CD14-positive monocyte (primary cell): ENCODE data around the gene DDN. TPM values are rescaled to one million over a fixed set of nuclear protein-coding genes. Genes with fewer than 3 reads are reported as not detected.

Experiments
- DNase-seq, 3 donors: peaks; one replicate each; pipeline ENCODE4 v3.0.0-alpha.2; 2011 to 2022
- H2AFZ ChIP-seq: 2 replicates; pipeline ENCODE4 v1.6.0; 2012; ENCODE audit warnings: mild to moderate bottlenecking, low read depth, low read length, inconsistent platforms; ENCODE audit not compliant: insufficient read depth, poor library complexity, severe bottlenecking
- H3K27ac ChIP-seq, 2 donors: 1 replicate in 1 of 2; 2 replicates in 1 of 2; pipeline ENCODE4 v1.5.1; 2012 to 2013; ENCODE audit warnings: low read length in 2 of 2, control low read depth in 1 of 2, inconsistent platforms in 1 of 2, low read depth in 1 of 2, mild to moderate bottlenecking in 1 of 2
- H3K27me3 ChIP-seq, 2 donors: one replicate each; pipeline versions ENCODE4 v1.6.0 to v1.6.1; 2011 to 2013; ENCODE audit warnings: low read length in 2 of 2; ENCODE audit not compliant: control insufficient read depth in 2 of 2, insufficient read depth in 2 of 2
- H3K36me3 ChIP-seq, 2 donors: replicated peaks in 1 of 2; 1 replicate in 1 of 2; 2 replicates in 1 of 2; pipeline versions ENCODE4 v1.5.1 to v1.6.1; 2012 to 2013; ENCODE audit warnings: low read length in 2 of 2, control low read depth in 1 of 2, inconsistent platforms in 1 of 2, mild to moderate bottlenecking in 1 of 2; ENCODE audit not compliant: insufficient read depth in 2 of 2, control insufficient read depth in 1 of 2
- H3K4me1 ChIP-seq, 2 donors: 1 replicate in 1 of 2; 2 replicates in 1 of 2; pipeline versions ENCODE4 v1.5.1 to v1.6.1; 2012 to 2013; ENCODE audit warnings: low read length in 2 of 2, control low read depth in 1 of 2, inconsistent platforms in 1 of 2, mild to moderate bottlenecking in 1 of 2, moderate library complexity in 1 of 2; ENCODE audit not compliant: insufficient read depth in 2 of 2, control insufficient read depth in 1 of 2
- H3K4me2 ChIP-seq: replicated peaks from 2 replicates; pipeline ENCODE3; 2012; ENCODE audit warnings: low read length, moderate library complexity, mild to moderate bottlenecking; ENCODE audit not compliant: poor library complexity, severe bottlenecking; ENCODE audit errors: extremely low read depth
- H3K4me3 ChIP-seq, 3 experiments: fragments of 200-600 bp in 1 of 3; sonication (generic) in 1 of 3; replicated peaks in 1 of 3; 1 replicate in 2 of 3; 2 replicates in 1 of 3; pipeline ENCODE4 v1.5.1; 2011 to 2013; ENCODE audit warnings: low read length in 3 of 3, mild to moderate bottlenecking in 3 of 3, control low read depth in 2 of 3, low read depth in 2 of 3, inconsistent platforms in 1 of 3, moderate library complexity in 1 of 3
- H3K79me2 ChIP-seq: 2 replicates; pipeline ENCODE4 v1.6.0; 2012; ENCODE audit warnings: mild to moderate bottlenecking, control low read depth, inconsistent platforms, low read length, moderate library complexity; ENCODE audit not compliant: insufficient read depth
- H3K9ac ChIP-seq: 2 replicates; pipeline ENCODE4 v1.6.0; 2017; ENCODE audit warnings: low read length, mild to moderate bottlenecking; ENCODE audit not compliant: insufficient read depth, poor library complexity, severe bottlenecking
- H3K9me3 ChIP-seq, 2 donors: replicated peaks in 1 of 2; 1 replicate in 1 of 2; 2 replicates in 1 of 2; pipeline versions ENCODE4 v1.5.1 to v1.6.1; 2012 to 2013; ENCODE audit warnings: low read length in 2 of 2, control low read depth in 1 of 2; ENCODE audit not compliant: control insufficient read depth in 1 of 2, insufficient read depth in 1 of 2
- H4K20me1 ChIP-seq: 2 replicates; pipeline ENCODE4 v1.6.0; 2012; ENCODE audit warnings: mild to moderate bottlenecking, low read length, control low read depth, moderate library complexity; ENCODE audit not compliant: insufficient read depth
- H3K27ac Mint-ChIP-seq, 7 donors: one replicate each; pipeline ENCODE4 v1.8.0; 2020; ENCODE audit warnings: mild to moderate bottlenecking in 7 of 7, mixed read lengths in 7 of 7, moderate library complexity in 6 of 7, inconsistent platforms in 2 of 7
- H3K27me3 Mint-ChIP-seq, 3 donors: one replicate each; pipeline ENCODE4 v1.8.0; 2021 to 2022; ENCODE audit warnings: low read depth in 3 of 3, mild to moderate bottlenecking in 3 of 3, mixed read lengths in 3 of 3, moderate library complexity in 3 of 3, inconsistent platforms in 1 of 3
- H3K36me3 Mint-ChIP-seq, 2 donors: one replicate each; pipeline ENCODE4 v1.8.0; 2020; ENCODE audit warnings: mixed read lengths in 2 of 2, inconsistent platforms in 1 of 2, mild to moderate bottlenecking in 1 of 2
- H3K4me1 Mint-ChIP-seq: one replicate; pipeline ENCODE4 v1.8.0; 2020; ENCODE audit warnings: mild to moderate bottlenecking, mixed read lengths
- H3K4me3 Mint-ChIP-seq, 2 donors: one replicate each; pipeline ENCODE4 v1.8.0; 2020; ENCODE audit warnings: mild to moderate bottlenecking in 2 of 2, mixed read lengths in 2 of 2, moderate library complexity in 1 of 2
- H3K9me3 Mint-ChIP-seq, 7 donors: one replicate each; pipeline ENCODE4 v1.8.0; 2020 to 2022; ENCODE audit warnings: mixed read lengths in 7 of 7, mild to moderate bottlenecking in 6 of 7, moderate library complexity in 6 of 7, inconsistent platforms in 2 of 7
- WGBS: methylation state at CpG from one replicate; pipeline ENCODE4 v1.1.5; 2013; ENCODE audit warnings: missing lambda C conversion rate; ENCODE audit not compliant: insufficient coverage; 5-methylcytosine and 5-hydroxymethylcytosine counted together
- intact Hi-C, 2 donors: fragments of 100-400 bp; cut with micrococcal nuclease; formaldehyde crosslinking; loops; one replicate each; pipeline versions ENCODE4 v1.15.0 to v1.15.1; 2023
- polyA plus RNA-seq, 3 donors: library from polyadenylated mRNA; depleted of rRNA in 1 of 3; unstranded in 2 of 3; stranded (reverse) in 1 of 3; fragments of 300-500 nt in 2 of 3; fragments of >200 nt in 1 of 3; fragmentation: Illumina TruSeq in 2 of 3; gene quantifications; 1 replicate in 2 of 3; 2 replicates in 1 of 3; pipeline ENCODE4 v1.2.3, GENCODE V29; 2012 to 2021
- TF ChIP-seq, protein P1 (sequence below): fragments of 200-600 bp; IDR thresholded peaks from one replicate; pipeline ENCODE4 v1.8.0; 2022; ENCODE audit warnings: antibody characterized with exemption, mild to moderate bottlenecking

DDN gene
- polyA plus RNA-seq, 3 donors, result 0.27 TPM; not detected in 2

DNA sequence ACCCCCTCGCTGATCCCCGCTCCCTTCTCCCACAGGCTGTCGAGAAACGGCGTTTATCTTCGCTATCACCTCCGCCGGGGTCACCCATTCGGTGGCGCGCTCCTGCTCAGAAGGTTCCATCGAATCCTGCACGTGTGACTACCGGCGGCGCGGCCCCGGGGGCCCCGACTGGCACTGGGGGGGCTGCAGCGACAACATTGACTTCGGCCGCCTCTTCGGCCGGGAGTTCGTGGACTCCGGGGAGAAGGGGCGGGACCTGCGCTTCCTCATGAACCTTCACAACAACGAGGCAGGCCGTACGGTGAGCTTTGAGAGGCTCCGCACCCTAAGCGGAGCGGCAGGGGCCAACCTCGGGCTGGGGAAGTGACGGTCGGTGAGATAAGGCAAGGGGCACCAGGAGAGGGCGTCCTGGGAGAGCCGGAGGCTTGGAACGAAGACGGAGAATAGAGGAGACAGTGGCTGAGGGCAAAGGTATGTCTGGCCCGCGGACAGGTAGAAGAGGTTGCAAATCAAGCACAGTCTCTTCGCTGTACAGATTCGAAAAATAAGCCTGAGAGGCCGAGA lies 18.7 kb downstream of the DDN start:
- H3K27ac ChIP-seq, result no peak overlapping the region
- intact Hi-C loops, result loop anchor here in 1 of 2 donors (10.0 kb wide), 1 partner anchor 126 kb away; the partner anchor contains the start of gene DDX23
- H3K27me3 ChIP-seq, result peaks cover 73 to 96% of the 10 kb centered on the region in 2 donors

DNA sequence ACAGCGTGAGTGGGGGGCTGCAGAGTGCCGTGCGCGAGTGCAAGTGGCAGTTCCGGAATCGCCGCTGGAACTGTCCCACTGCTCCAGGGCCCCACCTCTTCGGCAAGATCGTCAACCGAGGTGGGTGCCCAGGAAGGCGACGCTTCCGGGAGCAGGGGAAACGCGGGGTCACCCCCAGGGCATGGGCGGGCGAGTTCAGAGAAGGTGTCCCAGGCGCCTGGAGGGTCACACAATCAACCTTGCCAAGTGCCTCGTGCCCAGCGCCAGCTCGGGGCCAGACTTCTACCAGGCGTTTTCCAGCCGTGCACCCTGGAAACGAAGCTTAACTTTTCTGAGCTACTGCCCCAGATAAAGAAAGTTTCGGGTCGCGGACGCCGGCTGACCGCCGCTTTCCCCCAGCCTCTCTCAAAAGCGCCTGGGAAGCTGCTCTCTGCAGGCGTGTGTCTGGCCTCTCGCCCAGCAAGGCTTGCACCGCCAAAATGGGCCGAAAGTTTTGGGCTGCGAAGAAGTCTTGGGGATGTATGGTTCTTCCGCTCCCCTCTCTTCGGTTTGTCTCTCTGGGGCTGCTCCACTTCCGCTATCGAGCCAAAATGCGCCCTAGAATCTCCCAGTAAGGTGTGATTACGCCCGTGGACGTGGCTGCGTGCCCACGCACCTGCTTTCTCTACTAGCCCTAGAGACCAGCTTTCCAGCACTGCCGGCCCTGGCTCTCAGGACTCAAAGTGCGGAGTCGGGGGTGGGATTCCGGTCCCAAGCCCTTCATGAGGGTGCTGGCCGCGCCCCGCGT lies 19.4 kb downstream of the DDN start:
- no peaks in the 10 kb centered on the region for H3K79me2 ChIP-seq
- peak overlapping the region; percentile 83 for H3K4me2 ChIP-seq
- H3K9ac ChIP-seq, result peak overlapping the region; percentile 28
- peaks cover 50% of the 10 kb centered on the region for H3K4me1 Mint-ChIP-seq
- intact Hi-C loops, result loop anchor here (10.0 kb wide), 1 partner anchor 125 kb away; the partner anchor contains the start of gene DDX23 (in 2 of the 2)
- TF ChIP-seq, protein P1, sequence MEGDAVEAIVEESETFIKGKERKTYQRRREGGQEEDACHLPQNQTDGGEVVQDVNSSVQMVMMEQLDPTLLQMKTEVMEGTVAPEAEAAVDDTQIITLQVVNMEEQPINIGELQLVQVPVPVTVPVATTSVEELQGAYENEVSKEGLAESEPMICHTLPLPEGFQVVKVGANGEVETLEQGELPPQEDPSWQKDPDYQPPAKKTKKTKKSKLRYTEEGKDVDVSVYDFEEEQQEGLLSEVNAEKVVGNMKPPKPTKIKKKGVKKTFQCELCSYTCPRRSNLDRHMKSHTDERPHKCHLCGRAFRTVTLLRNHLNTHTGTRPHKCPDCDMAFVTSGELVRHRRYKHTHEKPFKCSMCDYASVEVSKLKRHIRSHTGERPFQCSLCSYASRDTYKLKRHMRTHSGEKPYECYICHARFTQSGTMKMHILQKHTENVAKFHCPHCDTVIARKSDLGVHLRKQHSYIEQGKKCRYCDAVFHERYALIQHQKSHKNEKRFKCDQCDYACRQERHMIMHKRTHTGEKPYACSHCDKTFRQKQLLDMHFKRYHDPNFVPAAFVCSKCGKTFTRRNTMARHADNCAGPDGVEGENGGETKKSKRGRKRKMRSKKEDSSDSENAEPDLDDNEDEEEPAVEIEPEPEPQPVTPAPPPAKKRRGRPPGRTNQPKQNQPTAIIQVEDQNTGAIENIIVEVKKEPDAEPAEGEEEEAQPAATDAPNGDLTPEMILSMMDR, result no peak
- H3K4me3 ChIP-seq, result peak overlapping the region; percentile 12 to 72 (median 23)
- peak in 1 of 3 donors; percentile 47 for DNase-seq
- peaks cover 22 to 23% of the 10 kb centered on the region in 2 donors for H3K36me3 Mint-ChIP-seq
- under 1% methylated on average over 55 of the region's 55 CpGs for WGBS
- H3K4me3 Mint-ChIP-seq, result peak overlapping the region; percentile 79 to 92
- H3K9me3 Mint-ChIP-seq, result peaks cover 2 to 41% (median 22%) of the 10 kb centered on the region in 7 donors
- H3K9me3 ChIP-seq, result peaks cover 0 to 41% of the 10 kb centered on the region in 2 donors
- H3K27me3 ChIP-seq, result peaks cover 70 to 96% of the 10 kb centered on the region in 2 donors
- no peak overlapping the region for H3K27ac ChIP-seq
- peak overlapping the region in 1 of 7 donors; percentile 12 for H3K27ac Mint-ChIP-seq
- peaks cover 88 to 97% (median 95%) of the 10 kb centered on the region in 3 donors for H3K27me3 Mint-ChIP-seq
- no peaks in the 10 kb centered on the region for H3K36me3 ChIP-seq
- H3K4me1 ChIP-seq, result peaks cover 43 to 45% of the 10 kb centered on the region in 2 donors
- H2AFZ ChIP-seq, result peak overlapping the region; percentile 62
- H4K20me1 ChIP-seq, result peaks cover 5% of the 10 kb centered on the region

More for the DNA sequence above, 18.7 kb downstream of the DDN start:
- peaks cover 0 to 41% of the 10 kb centered on the region in 2 donors for H3K9me3 ChIP-seq
- Mint-ChIP-seq H3K9me3 (peaks cover 2 to 41% (median 22%) of the 10 kb centered on the region in 7 donors), H3K4me3 (peak overlapping the region; percentile 79 to 92), H3K27ac (peak overlapping the region in 2 of 7 donors; percentile 12 to 14), H3K36me3 (peaks cover 22 to 23% of the 10 kb centered on the region in 2 donors), H3K4me1 (peaks cover 50% of the 10 kb centered on the region), H3K27me3 (peaks cover 92 to 98% (median 95%) of the 10 kb centered on the region in 3 donors)
- H3K4me1 ChIP-seq, result peaks cover 43 to 45% of the 10 kb centered on the region in 2 donors
- peaks cover 5% of the 10 kb centered on the region for H4K20me1 ChIP-seq
- peak overlapping the region; percentile 83 for H3K4me2 ChIP-seq
- H3K4me3 ChIP-seq, result peak overlapping the region in 2 of 3 experiments; percentile 23 to 72
- 2% methylated on average over 45 of the region's 46 CpGs for WGBS
- H3K79me2 ChIP-seq, result no peaks in the 10 kb centered on the region
- H2AFZ ChIP-seq, result peak overlapping the region; percentile 62
- no peaks in the 10 kb centered on the region for H3K36me3 ChIP-seq
- TF ChIP-seq, protein P1, result no peak
- H3K9ac ChIP-seq, result peak overlapping the region; percentile 28
- peak in 1 of 3 donors; percentile 38 for DNase-seq
